GM20000 (cell line): ENCODE data around the gene JUN.

Source experiments
- DNase-seq: peaks from one replicate; pipeline ENCODE4 v3.0.0; 2012; ENCODE audit warnings: low spot score
- TF ChIP-seq, protein P1 (sequence below): IDR thresholded peaks from 2 replicates; pipeline ENCODE4 v1.5.1; 2012; ENCODE audit warnings: mild to moderate bottlenecking, control low read depth; ENCODE audit errors: extremely low read depth, missing control alignments

JUN gene

DNA sequence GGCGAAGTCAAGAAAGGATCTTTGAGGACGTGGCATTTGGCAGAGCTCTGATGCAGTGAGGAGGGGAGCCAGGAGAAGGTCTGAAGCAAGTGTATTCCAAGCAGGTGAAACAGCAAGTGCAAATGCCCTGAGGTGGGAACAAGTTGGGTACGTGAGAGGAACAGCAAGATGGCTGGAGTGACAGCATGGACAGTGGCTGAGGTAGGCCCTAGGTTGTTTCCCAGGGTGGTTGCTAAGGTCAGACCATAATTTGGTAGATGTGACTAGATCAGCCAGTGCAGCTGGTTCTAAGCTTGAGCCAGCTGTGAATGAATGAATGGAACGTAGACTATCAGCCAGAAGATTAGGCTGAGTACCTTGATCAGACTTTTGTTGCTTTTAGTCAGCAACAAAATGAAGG is 37.5 kb upstream of the JUN start:
- TF ChIP-seq, protein P1, sequence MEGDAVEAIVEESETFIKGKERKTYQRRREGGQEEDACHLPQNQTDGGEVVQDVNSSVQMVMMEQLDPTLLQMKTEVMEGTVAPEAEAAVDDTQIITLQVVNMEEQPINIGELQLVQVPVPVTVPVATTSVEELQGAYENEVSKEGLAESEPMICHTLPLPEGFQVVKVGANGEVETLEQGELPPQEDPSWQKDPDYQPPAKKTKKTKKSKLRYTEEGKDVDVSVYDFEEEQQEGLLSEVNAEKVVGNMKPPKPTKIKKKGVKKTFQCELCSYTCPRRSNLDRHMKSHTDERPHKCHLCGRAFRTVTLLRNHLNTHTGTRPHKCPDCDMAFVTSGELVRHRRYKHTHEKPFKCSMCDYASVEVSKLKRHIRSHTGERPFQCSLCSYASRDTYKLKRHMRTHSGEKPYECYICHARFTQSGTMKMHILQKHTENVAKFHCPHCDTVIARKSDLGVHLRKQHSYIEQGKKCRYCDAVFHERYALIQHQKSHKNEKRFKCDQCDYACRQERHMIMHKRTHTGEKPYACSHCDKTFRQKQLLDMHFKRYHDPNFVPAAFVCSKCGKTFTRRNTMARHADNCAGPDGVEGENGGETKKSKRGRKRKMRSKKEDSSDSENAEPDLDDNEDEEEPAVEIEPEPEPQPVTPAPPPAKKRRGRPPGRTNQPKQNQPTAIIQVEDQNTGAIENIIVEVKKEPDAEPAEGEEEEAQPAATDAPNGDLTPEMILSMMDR = no peak
- DNase-seq = no peak

DNA sequence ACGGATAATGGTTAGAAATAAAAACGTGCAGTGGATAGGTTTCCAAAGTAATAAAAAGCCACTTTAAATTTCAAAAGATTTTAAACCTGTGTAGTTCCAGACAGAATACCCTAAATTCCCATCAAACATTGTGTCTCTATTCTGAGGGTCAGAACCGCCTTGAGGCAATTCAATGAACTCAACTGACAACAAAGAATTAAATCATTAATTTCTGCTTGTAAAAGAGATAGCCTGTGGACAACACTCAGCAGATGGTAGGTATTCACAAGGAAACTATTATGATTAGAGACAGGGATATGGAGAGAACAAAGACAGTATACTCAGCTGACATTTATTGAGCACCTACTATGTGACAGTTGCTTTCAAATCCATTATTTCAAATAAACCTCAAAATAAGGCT is 35.1 kb upstream of the JUN start:
- TF ChIP-seq, protein P1 = no peak
- DNase-seq = no peak

DNA sequence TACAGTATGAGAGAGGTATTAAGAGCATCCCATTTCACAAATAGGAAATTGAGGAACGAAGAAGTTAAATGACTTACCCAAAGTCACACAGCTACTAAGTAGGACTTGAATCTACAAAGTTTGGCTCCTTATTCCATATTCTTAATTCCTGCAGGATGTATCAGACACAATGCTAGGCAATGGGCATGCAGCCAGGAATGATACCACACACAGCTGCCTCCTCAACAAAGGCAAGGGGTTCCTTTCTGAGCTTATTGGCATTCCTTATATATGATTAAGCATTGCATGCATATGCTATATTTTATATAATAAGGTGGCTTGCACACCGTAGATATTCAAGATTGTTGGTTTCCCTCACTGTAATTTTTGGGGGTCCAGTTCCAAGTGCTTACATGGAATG is 34.2 kb upstream of the JUN start:
- DNase-seq = no peak
- TF ChIP-seq, protein P1 = no peak

DNA sequence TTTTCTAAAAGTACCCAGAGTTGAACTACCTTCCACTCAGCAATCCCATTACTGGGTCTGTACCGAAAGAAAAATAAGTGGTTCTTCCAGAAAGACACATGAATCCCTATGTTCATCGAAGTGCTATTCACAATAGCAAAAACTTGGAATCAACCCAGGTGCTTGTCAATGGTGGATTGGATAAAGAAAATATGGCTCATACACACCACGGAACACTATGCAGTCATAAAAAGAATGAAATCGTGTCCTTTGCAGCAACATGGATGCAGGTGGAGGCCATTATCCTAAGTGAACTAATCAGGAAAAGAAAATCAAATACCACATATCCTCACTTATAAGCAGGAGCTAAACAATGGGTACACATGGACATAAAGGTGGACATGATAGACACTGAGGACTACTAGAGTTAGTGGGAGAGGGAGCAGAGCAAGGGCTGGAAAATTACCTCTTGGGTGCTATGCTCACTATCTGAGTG is 32.9 kb upstream of the JUN start:
- no peak for DNase-seq
- TF ChIP-seq, protein P1 = no peak

DNA sequence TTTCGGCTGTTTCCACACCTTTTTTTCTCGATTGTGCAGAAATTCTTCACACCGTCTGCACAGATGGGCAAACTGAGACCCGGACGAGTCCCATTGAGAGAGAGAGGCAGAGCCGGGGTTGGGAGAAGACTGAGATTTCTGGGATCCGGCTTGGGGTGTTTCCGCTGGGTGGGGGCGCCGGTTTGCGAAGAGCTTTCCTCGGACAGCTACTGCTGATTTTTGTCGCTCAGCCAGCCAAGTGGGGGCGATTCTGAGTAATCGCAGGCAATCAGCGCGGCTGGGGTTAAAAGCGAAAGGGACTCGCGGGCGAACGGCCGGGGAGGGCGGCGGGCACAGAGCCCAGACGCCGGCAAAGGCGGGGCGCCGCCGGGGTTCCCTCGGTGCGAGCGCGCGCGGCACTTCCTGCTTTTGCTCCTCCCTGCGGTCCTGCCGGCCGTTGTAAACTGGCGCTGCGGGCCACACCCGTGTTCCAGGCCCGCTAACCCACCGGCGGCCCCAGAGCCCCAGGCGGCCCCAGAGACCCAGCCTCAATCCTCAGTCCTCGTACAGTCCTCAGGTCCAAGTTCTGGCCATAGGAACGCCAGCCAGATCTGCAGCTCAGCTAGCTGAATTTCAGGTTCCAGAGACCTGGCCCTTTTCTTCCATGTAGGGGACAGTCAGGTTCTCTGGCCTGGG is 32.4 kb upstream of the JUN start:
- peak; percentile 93 for DNase-seq
- TF ChIP-seq, protein P1 = no peak

DNA sequence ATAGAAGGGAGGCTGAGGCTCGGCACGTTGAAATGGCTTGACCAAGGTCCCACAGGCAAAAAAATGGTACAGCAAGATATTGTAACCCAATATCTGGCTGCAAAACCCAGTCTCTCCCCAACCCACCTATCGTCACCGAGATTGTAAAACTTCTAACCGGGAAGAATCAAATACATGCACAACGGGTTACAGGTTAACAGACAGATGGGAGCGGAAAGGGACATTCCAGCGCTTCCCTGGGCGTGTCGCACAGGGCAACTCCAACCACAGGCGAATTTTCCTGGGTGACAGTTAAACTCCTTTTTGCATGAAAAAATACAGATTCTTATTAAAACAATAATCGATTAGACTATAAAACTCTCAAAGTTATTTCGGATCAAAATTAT is 31.8 kb upstream of the JUN start:
- TF ChIP-seq, protein P1 = no peak
- peak; percentile 62 for DNase-seq

DNA sequence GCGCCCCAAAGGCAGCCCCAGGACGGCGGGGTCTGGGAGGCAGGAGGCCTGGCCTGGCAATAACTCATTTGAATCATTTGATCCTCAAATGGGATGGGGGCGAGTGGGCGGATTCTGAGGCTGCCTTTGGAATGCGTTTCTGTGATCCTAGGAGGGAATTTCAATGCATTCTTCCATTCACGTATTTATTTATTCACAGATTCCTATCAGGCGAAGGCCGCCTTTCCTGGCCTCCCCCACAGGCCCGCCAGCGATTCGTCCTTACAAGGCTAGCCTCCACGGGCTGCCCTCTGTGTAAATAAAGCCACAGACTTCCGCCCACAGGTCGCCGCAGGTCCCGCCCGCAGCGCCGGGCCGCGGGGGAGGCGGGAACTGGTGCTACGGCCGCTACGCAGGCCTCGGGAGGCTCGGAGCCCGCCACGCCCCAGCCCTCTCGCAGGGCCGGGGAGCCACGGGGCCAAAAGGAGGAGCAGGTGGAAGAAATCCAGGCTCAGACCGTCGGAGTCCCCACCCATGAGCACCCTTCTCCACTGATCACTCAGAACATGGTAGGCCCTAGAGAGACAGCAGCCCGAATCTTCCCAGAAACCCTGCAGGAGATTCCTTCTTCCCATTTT is 31.3 kb upstream of the JUN start:
- DNase-seq = peak; percentile 89

More for the DNA sequence above, 31.3 kb upstream of the JUN start:
- TF ChIP-seq, protein P1 = no peak
